HepG2 (cell line): ENCODE results near the gene TRIM37.

ENCODE experiments used
- HDAC2 ChIP-seq: sonication (generic); formaldehyde crosslinking; IDR thresholded peaks from 2 replicates; pipeline ENCODE4 v1.4.0; 2020; ENCODE audit warnings: missing genetic modification reagents
- ZNF530 ChIP-seq: sonication (generic); formaldehyde crosslinking; IDR thresholded peaks from 2 replicates; pipeline ENCODE4 v1.5.0; 2020; ENCODE audit warnings: low read depth, mild to moderate bottlenecking, missing genetic modification reagents
- TF ChIP-seq, protein P1 (sequence below): IDR thresholded peaks from 2 replicates; pipeline ENCODE4 v1.6.1; 2012; ENCODE audit warnings: inconsistent platforms
- TF ChIP-seq, protein P2 (sequence below): sonication (generic); formaldehyde crosslinking; IDR thresholded peaks from 2 replicates; pipeline ENCODE4 v1.5.1; 2020; ENCODE audit warnings: missing genetic modification reagents, mild to moderate bottlenecking, borderline replicate concordance
- TF ChIP-seq, protein P3 (sequence below): sonication (generic); formaldehyde crosslinking; IDR thresholded peaks from 2 replicates; pipeline ENCODE4 v1.5.0; 2020; ENCODE audit warnings: mild to moderate bottlenecking, missing genetic modification reagents, moderate library complexity

DNA sequence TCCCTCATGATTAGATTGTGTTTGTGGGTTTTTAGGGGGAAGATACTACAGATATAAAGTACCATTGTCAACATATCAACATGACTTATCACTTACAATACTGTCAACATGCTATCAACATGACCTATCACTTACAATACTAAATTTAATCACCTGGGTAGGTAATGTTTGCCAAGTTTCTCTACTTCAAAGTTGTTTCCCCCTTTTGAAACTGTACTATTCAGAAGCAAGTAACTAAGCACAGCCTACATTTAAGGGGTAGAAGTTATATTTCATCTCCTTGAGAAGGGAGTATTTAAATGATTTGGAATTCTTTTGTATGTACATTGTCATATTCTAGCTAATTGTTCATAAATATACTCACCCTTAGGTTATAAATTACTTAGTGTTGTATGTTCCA lies 68.7 kb downstream of the TRIM37 start:
- no peak for TF ChIP-seq ZNF530
- TF ChIP-seq, protein P1, sequence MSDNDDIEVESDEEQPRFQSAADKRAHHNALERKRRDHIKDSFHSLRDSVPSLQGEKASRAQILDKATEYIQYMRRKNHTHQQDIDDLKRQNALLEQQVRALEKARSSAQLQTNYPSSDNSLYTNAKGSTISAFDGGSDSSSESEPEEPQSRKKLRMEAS, result no peak
- TF ChIP-seq, protein P2, sequence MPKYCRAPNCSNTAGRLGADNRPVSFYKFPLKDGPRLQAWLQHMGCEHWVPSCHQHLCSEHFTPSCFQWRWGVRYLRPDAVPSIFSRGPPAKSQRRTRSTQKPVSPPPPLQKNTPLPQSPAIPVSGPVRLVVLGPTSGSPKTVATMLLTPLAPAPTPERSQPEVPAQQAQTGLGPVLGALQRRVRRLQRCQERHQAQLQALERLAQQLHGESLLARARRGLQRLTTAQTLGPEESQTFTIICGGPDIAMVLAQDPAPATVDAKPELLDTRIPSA (CRISPR knock-in tag), result no peak
- TF ChIP-seq HDAC2 (CRISPR knock-in tag), result no peak
- TF ChIP-seq, protein P3, sequence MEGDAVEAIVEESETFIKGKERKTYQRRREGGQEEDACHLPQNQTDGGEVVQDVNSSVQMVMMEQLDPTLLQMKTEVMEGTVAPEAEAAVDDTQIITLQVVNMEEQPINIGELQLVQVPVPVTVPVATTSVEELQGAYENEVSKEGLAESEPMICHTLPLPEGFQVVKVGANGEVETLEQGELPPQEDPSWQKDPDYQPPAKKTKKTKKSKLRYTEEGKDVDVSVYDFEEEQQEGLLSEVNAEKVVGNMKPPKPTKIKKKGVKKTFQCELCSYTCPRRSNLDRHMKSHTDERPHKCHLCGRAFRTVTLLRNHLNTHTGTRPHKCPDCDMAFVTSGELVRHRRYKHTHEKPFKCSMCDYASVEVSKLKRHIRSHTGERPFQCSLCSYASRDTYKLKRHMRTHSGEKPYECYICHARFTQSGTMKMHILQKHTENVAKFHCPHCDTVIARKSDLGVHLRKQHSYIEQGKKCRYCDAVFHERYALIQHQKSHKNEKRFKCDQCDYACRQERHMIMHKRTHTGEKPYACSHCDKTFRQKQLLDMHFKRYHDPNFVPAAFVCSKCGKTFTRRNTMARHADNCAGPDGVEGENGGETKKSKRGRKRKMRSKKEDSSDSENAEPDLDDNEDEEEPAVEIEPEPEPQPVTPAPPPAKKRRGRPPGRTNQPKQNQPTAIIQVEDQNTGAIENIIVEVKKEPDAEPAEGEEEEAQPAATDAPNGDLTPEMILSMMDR, result no peak
